Kidney (tissue), 14 donors: ENCODE data around the gene ZNF335. TPM values are rescaled to one million over a fixed set of nuclear protein-coding genes. Genes with fewer than 3 reads are reported as not detected.
"Not testable (repeated sequence)": the region's sequence is repeated elsewhere in the genome, so short reads cannot be mapped to it uniquely, and the experiment has no call there.

Experiments used
- DNase-seq, 5 donors: peaks; one replicate each; pipeline ENCODE4 v3.0.0-alpha.2; 2013 to 2020
- FAIRE-seq: peaks from 2 replicates; lab custom pipeline; 2012; peaks lifted over from hg19 to GRCh38; lab: Jason Lieb, UNC
- H3K27ac ChIP-seq, 2 donors: one replicate each; pipeline ENCODE4 v1.7.0; 2013; ENCODE audit warnings: low read depth in 2 of 2, low read length in 2 of 2, inconsistent platforms in 1 of 2
- H3K27me3 ChIP-seq: one replicate; pipeline ENCODE4 v1.7.1; 2013; ENCODE audit warnings: low read length, inconsistent platforms; ENCODE audit not compliant: control insufficient read depth, insufficient read depth
- H3K36me3 ChIP-seq, 3 donors: one replicate each; pipeline versions ENCODE4 v1.7.0 to v1.7.1; 2013; ENCODE audit warnings: low read length in 3 of 3, control low read depth in 1 of 3, inconsistent platforms in 1 of 3; ENCODE audit not compliant: insufficient read depth in 3 of 3, control insufficient read depth in 2 of 3
- H3K4me1 ChIP-seq, 3 donors: one replicate each; pipeline versions ENCODE4 v1.7.0 to v1.7.1; 2013; ENCODE audit warnings: low read length in 3 of 3, inconsistent platforms in 1 of 3, low read depth in 1 of 3; ENCODE audit not compliant: control insufficient read depth in 2 of 3, insufficient read depth in 2 of 3
- H3K4me3 ChIP-seq, 3 donors: one replicate each; pipeline versions ENCODE4 v1.7.0 to v1.8.1; 2013; ENCODE audit warnings: low read length in 3 of 3, control low read depth in 1 of 3, inconsistent platforms in 1 of 3
- H3K9ac ChIP-seq, 3 donors: one replicate each; pipeline versions ENCODE4 v1.7.0 to v1.7.1; 2013; ENCODE audit warnings: low read length in 3 of 3, control low read depth in 1 of 3, inconsistent platforms in 1 of 3
- H3K9me3 ChIP-seq, 3 donors: one replicate each; pipeline versions ENCODE4 v1.7.0 to v1.7.1; 2013; ENCODE audit warnings: low read length in 3 of 3, control low read depth in 1 of 3, inconsistent platforms in 1 of 3; ENCODE audit not compliant: control insufficient read depth in 2 of 3, insufficient read depth in 1 of 3
- CTCF ChIP-seq: IDR thresholded peaks from 3 replicates; pipeline ENCODE4 v1.5.1; 2012; ENCODE audit warnings: mild to moderate bottlenecking, moderate library complexity, borderline replicate concordance; ENCODE audit not compliant: insufficient read depth; ENCODE audit errors: extremely low read depth
- intact Hi-C: fragments of 100-400 bp; cut with DNase I; formaldehyde crosslinking; loops from one replicate; pipeline ENCODE4 v1.11.1; 2022
- polyA plus RNA-seq: library from polyadenylated mRNA; stranded (reverse); fragments of 350-450 nt; fragmentation: Illumina TruSeq; extraction: RNeasy Lipid Tissue Mini Kit (QIAGEN cat#74804); gene quantifications from one replicate; pipeline ENCODE4 v1.2.3, GENCODE V29; 2014; ENCODE audit warnings: low read depth, low replicate concordance; ENCODE audit not compliant: insufficient read depth
- total RNA-seq: library from RNA; stranded (reverse); fragmentation: NEBNext Ultra II Directional; extraction: Animal tissue kit (Norgen Biotek cat#: 25700); gene quantifications from one replicate; pipeline ENCODE4 v1.2.1, GENCODE V29; 2021
- donor health status: control.
- donor health status: control.
- donor health status: control.
- donor health status: control.
- donor health status: control.
- donor health status: DM: yes; HTN: yes; CAD: no.
- donor health status: Normal renal cell carcinoma (clear cell type).

ZNF335 gene
- total and polyA plus RNA-seq, 2 donors from 2014 or later, result 5.7 to 22.3 TPM

- peaks cover 9 to 53% (median 44%) of the 10 kb centered on the region in 3 donors for H3K36me3 ChIP-seq
- H3K4me1 ChIP-seq, result no peaks in the 10 kb centered on the region
- H3K27ac ChIP-seq, result no peak overlapping the region
- no peak overlapping the region for H3K9ac ChIP-seq
- peak in 1 of 5 donors; percentile 3 for DNase-seq
- no peak for TF ChIP-seq CTCF
- no peaks in the 10 kb centered on the region for H3K9me3 ChIP-seq
- no peak overlapping the region for H3K4me3 ChIP-seq
- intact Hi-C loops, result no loop called here
- no peak for FAIRE-seq
- no peaks in the 10 kb centered on the region for H3K27me3 ChIP-seq
Observed at GRCh38 chr20:45958593-45958992, 13.4 kb downstream of the ZNF335 start.

- TF ChIP-seq CTCF, result no peak
- intact Hi-C loops, result no loop called here
- H3K9ac ChIP-seq, result no peak overlapping the region
- H3K4me3 ChIP-seq, result no peak overlapping the region
- no peaks in the 10 kb centered on the region for H3K27me3 ChIP-seq
- H3K4me1 ChIP-seq, result no peaks in the 10 kb centered on the region
- no peaks in the 10 kb centered on the region for H3K9me3 ChIP-seq
- H3K27ac ChIP-seq, result no peak overlapping the region
- DNase-seq, result peak in 2 of 5 donors; percentile 17 to 59
- no peak for FAIRE-seq
- H3K36me3 ChIP-seq, result peaks cover 9 to 56% (median 48%) of the 10 kb centered on the region in 3 donors
Observed at GRCh38 chr20:45957021-45957941, 14.7 kb downstream of the ZNF335 start.

- H3K9me3 ChIP-seq, intact Hi-C loops, H3K4me1 ChIP-seq, H3K27me3 ChIP-seq, H3K9ac ChIP-seq, H3K4me3 ChIP-seq, FAIRE-seq, H3K27ac ChIP-seq: not testable (repeated sequence)
- DNase-seq, result peak in 1 of 5 donors; percentile 3
- H3K36me3 ChIP-seq, result peaks cover 9 to 58% (median 54%) of the 10 kb centered on the region in 3 donors
Observed at GRCh38 chr20:45956326-45956725, 15.7 kb downstream of the ZNF335 start.

GRCh38 chr20:45953672-45954071 is 18.3 kb downstream of the ZNF335 start:
- H3K4me3 ChIP-seq, result no peak overlapping the region
- no peaks in the 10 kb centered on the region for H3K27me3 ChIP-seq
- H3K9me3 ChIP-seq, result no peaks in the 10 kb centered on the region
- DNase-seq (peak in 2 of 5 donors; percentile 36 to 73), FAIRE-seq (no peak)
- no peak overlapping the region for H3K9ac ChIP-seq
- H3K4me1 ChIP-seq, result no peaks in the 10 kb centered on the region
- H3K36me3 ChIP-seq, result peaks cover 4 to 54% (median 46%) of the 10 kb centered on the region in 3 donors
- no peak overlapping the region for H3K27ac ChIP-seq
- no peak for TF ChIP-seq CTCF
- intact Hi-C loops, result no loop called here
